ENCODE data around the gene ELMOD1. TPM values are rescaled to one million over a fixed set of nuclear protein-coding genes. Genes with fewer than 3 reads are reported as not detected.
"Not testable (repeated sequence)": the region's sequence is repeated elsewhere in the genome, so short reads cannot be mapped to it uniquely, and the experiment has no call there.

The ELMOD1 gene
- total and polyA plus RNA-seq, 10 donors = 0.02 TPM; not detected in 9

DNA sequence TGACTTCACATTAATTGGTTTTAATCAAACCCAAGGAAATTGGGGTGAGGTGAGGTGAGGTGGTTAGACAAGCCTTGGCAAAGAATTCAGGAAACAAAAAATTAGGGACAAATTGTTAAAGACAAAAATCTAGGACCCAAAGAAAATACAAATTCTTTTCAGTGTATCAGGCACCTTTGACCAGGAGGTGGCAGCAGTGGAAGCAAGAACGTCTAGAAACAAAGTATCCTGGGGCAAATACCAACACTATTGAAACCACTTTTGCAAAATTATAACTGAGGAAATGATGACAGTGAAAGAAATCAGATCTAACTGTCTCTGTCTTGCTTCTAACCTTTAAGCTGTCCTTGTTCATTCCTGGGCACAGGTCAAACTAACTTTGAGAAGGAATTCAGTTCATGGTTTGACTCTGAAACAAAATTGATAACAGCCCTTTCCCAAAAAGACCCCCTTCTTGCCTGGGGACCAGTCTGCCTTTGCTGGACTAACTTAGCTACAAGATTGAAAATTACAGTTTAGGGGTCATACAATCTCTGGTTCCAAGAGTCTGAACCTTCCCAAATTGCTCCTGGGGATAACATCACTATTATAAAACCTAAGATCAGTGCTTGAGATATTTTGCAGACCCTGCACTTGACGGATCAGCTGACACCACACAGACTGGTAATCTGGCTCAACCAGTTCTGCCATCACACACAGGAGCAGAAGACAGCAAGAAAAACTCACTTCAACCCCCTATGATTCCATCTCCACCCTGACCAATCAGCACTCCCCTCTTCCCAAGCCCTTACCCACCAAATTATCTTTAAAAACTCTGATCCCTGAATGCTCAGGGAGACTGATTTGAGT lies 14.2 kb upstream of the ELMOD1 start:
- intact Hi-C loops (cut with DNase I; ENCODE audit: low total_unique reads) = loop anchor here (10.0 kb wide), 1 partner anchor 108 kb away; no protein-coding TSS in a partner anchor
- TF ChIP-seq CTCF (IDR thresholded peaks at IDR 0.05 in 8 of 11, conservative IDR thresholded peaks at IDR 0.05 in 3 of 11) = peak; percentile 24 to 69 (median 56)
- H3K4me3 ChIP-seq; H3K4me1 ChIP-seq; DNase-seq; H3K27ac ChIP-seq; H3K9me3 ChIP-seq; H3K27me3 ChIP-seq (replicated peaks in 1 of 7); H3K36me3 ChIP-seq: not testable (repeated sequence)
- 34 to 46% (median 46%) methylated on average over 2 of the region's 2 CpGs for WGBS, 5 donors

DNA sequence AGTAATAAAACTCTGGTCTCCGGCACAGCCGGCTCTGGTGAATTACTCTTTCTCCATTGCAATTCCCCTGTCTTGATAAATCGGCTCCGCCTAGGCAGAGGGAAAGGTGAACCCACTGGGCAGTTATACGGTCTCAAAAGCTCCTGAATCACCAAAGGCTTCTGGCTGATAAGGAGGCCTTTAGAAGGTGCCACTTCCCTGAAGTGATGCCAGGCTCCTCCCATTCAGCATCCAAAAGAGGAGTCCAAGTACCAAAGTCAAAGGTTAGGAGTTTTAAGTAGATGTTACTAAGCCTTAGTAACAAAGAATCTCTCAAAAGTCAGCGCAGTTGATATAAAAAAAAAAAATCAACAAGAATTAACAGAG lies 13.6 kb upstream of the ELMOD1 start:
- no peaks in the 10 kb centered on the region for H3K4me1 ChIP-seq
- no peak for DNase-seq
- H3K4me3 ChIP-seq = no peak overlapping the region
- TF ChIP-seq CTCF (IDR thresholded peaks at IDR 0.05 in 8 of 11, conservative IDR thresholded peaks at IDR 0.05 in 3 of 11) (no peak), POLR2A (IDR thresholded peaks at IDR 0.05) (no peak), POLR2AphosphoS5 (IDR thresholded peaks at IDR 0.05) (no peak)
- H3K27ac ChIP-seq = no peak overlapping the region
- no peaks in the 10 kb centered on the region for H3K36me3 ChIP-seq
- H3K9me3 ChIP-seq = peaks cover 0 to 4% (median 0%) of the 10 kb centered on the region in 8 donors
- no peaks in the 10 kb centered on the region for H3K27me3 ChIP-seq (replicated peaks in 1 of 7)
- intact Hi-C loops (cut with DNase I; ENCODE audit: low total_unique reads) = loop anchor here (10.0 kb wide), 1 partner anchor 107 kb away; no protein-coding TSS in a partner anchor
- 70 to 84% (median 79%) methylated on average over 6 of the region's 6 CpGs for whole genome bisulfite sequencing, 5 donors

DNA sequence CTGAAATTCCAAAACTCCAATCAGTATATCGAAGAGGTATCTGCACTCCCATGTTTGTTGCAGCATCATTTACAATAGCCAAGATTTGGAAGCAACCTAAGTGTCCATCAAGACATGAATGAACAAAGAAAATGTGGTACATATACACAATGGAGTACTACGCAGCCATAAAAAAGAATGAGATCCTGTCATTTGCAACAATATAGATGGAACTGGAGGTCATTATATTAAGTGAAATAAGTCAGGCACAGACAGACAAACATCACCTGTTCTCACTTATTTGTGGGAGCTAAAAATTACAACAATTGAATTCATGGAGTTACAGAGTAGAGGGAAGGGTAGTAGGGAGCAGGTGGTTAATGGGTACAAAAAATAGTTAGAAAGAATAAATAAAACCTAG lies 11.8 kb upstream of the ELMOD1 start:
- not testable (repeated sequence) for H3K4me1 ChIP-seq; H3K9me3 ChIP-seq; H3K4me3 ChIP-seq; H3K27ac ChIP-seq; H3K36me3 ChIP-seq; H3K27me3 ChIP-seq (replicated peaks in 1 of 7); DNase-seq
- intact Hi-C loops (cut with DNase I; ENCODE audit: low total_unique reads) = loop anchor here (10.0 kb wide), 1 partner anchor 106 kb away; no protein-coding TSS in a partner anchor
- whole genome bisulfite sequencing, 5 donors = 91 to 100% (median 99%) methylated on average over 2 of the region's 2 CpGs

DNA sequence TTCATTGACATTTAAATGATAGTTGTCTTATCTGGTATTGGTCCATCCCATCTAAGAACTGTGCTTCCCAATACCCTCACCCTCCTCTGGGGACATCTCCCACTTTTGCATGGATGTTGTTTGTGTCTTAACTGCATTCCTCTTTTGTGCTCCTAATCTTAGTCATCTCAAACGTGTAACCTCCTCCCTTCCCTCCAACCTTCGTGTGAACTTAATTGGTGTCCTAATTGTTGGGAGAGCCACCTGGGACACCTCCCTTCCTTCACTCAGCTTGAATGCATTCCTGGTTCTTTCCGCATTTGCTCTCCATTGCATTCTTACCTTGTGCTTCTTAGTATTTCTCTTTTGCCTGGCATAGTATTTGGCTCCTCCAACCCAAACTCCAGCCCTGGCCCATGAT lies 9.8 kb upstream of the ELMOD1 start:
- intact Hi-C loops (cut with DNase I; ENCODE audit: low total_unique reads) = no loop called here
- WGBS, 5 donors = 51 to 57% (median 52%) methylated on average over 3 of the region's 3 CpGs
- TF ChIP-seq POLR2AphosphoS5 (IDR thresholded peaks at IDR 0.05) (no peak), POLR2A (IDR thresholded peaks at IDR 0.05) (no peak), CTCF (IDR thresholded peaks at IDR 0.05 in 8 of 11, conservative IDR thresholded peaks at IDR 0.05 in 3 of 11) (no peak)
- no peak overlapping the region for H3K27ac ChIP-seq
- H3K4me3 ChIP-seq = no peak overlapping the region
- no peaks in the 10 kb centered on the region for H3K4me1 ChIP-seq
- H3K9me3 ChIP-seq = peaks cover 0 to 4% (median 0%) of the 10 kb centered on the region in 8 donors
- no peaks in the 10 kb centered on the region for H3K36me3 ChIP-seq
- no peak for DNase-seq
- peaks cover 0 to 23% (median 0%) of the 10 kb centered on the region in 7 donors for H3K27me3 ChIP-seq (replicated peaks in 1 of 7)

All from spleen (tissue), 11 donors.